WTC11 (cell line): ENCODE data around the gene USP38. TPM values are rescaled to one million over a fixed set of nuclear protein-coding genes. Genes with fewer than 3 reads are reported as not detected.

Experiments used
- ATAC-seq: fragments of 200-7000 bp; cut with Tn5 transposase; 2 replicates; pipeline ENCODE4 v1.10.0; 2021; ENCODE audit warnings: mild to moderate bottlenecking, moderate library complexity
- CTCF ChIA-PET: fragments of 300-600 bp; sonication (Branson Sonifier 250); formaldehyde crosslinking; loops from one replicate; lab custom pipeline; 2021; ENCODE audit warnings: antibody characterized with exemption; lab: Charles Lee
- POLR2A ChIA-PET: fragments of 350-600 bp; sonication (Branson Sonifier 250); formaldehyde crosslinking; loops from one replicate; lab custom pipeline; 2021; ENCODE audit warnings: antibody characterized with exemption; lab: Charles Lee
- DNase-seq: peaks from one replicate; pipeline ENCODE4 v3.0.0; 2021; ENCODE audit warnings: low spot score
- H3K27ac Mint-ChIP-seq: 2 replicates; pipeline ENCODE4 v1.8.0; 2021; ENCODE audit warnings: mixed read lengths
- H3K27me3 Mint-ChIP-seq: 2 replicates; pipeline ENCODE4 v1.8.0; 2021; ENCODE audit warnings: low read depth, mild to moderate bottlenecking, moderate library complexity, mixed read lengths
- H3K36me3 Mint-ChIP-seq: 2 replicates; pipeline ENCODE4 v1.8.0; 2021; ENCODE audit warnings: mixed read lengths
- H3K4me1 Mint-ChIP-seq: 2 replicates; pipeline ENCODE4 v1.8.0; 2022; ENCODE audit warnings: mixed read lengths
- H3K4me3 Mint-ChIP-seq: 2 replicates; pipeline ENCODE4 v1.8.0; 2021; ENCODE audit warnings: mild to moderate bottlenecking, moderate library complexity, mixed read lengths
- H3K9me3 Mint-ChIP-seq: 2 replicates; pipeline ENCODE4 v1.8.0; 2021; ENCODE audit warnings: mixed read lengths
- EMX1 ChIP-seq: fragments of 250-450 bp; sonication (Bioruptor Pico); IDR thresholded peaks from 2 replicates; pipeline ENCODE4 v1.8.0; 2021; ENCODE audit warnings: mild to moderate bottlenecking
- JAZF1 ChIP-seq: fragments of 250-450 bp; sonication (Bioruptor Pico); IDR thresholded peaks from 2 replicates; pipeline ENCODE4 v1.9.0; 2021; ENCODE audit warnings: moderate library complexity, mild to moderate bottlenecking, inconsistent platforms
- KAT7 ChIP-seq: sonication (generic); formaldehyde crosslinking; IDR thresholded peaks from 2 replicates; pipeline ENCODE4 v1.8.1; 2023; ENCODE audit warnings: missing genetic modification reagents, mild to moderate bottlenecking, borderline replicate concordance
- RELA ChIP-seq: sonication (generic); formaldehyde crosslinking; IDR thresholded peaks from 2 replicates; pipeline ENCODE4 v1.8.1; 2022; ENCODE audit warnings: missing genetic modification reagents, mild to moderate bottlenecking, borderline replicate concordance
- RORB ChIP-seq: fragments of 250-450 bp; sonication (Bioruptor Pico); IDR thresholded peaks from 2 replicates; pipeline ENCODE4 v1.9.0; 2021; ENCODE audit warnings: mild to moderate bottlenecking
- SMAD3 ChIP-seq: sonication (generic); formaldehyde crosslinking; IDR thresholded peaks from 2 replicates; pipeline ENCODE4 v1.8.0; 2022; ENCODE audit warnings: missing genetic modification reagents, mild to moderate bottlenecking, borderline replicate concordance
- TCF7 ChIP-seq: sonication (generic); formaldehyde crosslinking; IDR thresholded peaks from 2 replicates; pipeline ENCODE4 v1.8.0; 2022; ENCODE audit warnings: mild to moderate bottlenecking, low read depth, missing genetic modification reagents, moderate library complexity
- ZBTB21 ChIP-seq: sonication (generic); formaldehyde crosslinking; IDR thresholded peaks from 2 replicates; pipeline ENCODE4 v1.8.1; 2023; ENCODE audit warnings: mild to moderate bottlenecking, missing genetic modification reagents, borderline replicate concordance
- ZNF121 ChIP-seq: sonication (generic); formaldehyde crosslinking; IDR thresholded peaks from 2 replicates; pipeline ENCODE4 v1.8.0; 2023; ENCODE audit warnings: missing genetic modification reagents
- ZNF263 ChIP-seq: sonication (generic); formaldehyde crosslinking; IDR thresholded peaks from 2 replicates; pipeline ENCODE4 v1.8.1; 2022; ENCODE audit warnings: low read depth, mild to moderate bottlenecking, moderate library complexity, missing genetic modification reagents
- ZNF396 ChIP-seq: fragments of 250-450 bp; sonication (Bioruptor Pico); IDR thresholded peaks from 2 replicates; pipeline ENCODE4 v1.8.0; 2021; ENCODE audit warnings: mild to moderate bottlenecking, moderate library complexity, borderline replicate concordance
- ZNF416 ChIP-seq: fragments of 250-450 bp; sonication (Bioruptor Pico); IDR thresholded peaks from 2 replicates; pipeline ENCODE4 v1.9.0; 2021; ENCODE audit warnings: mild to moderate bottlenecking, inconsistent platforms
- ZNF423 ChIP-seq: fragments of 250-450 bp; sonication (Bioruptor Pico); IDR thresholded peaks from 2 replicates; pipeline ENCODE4 v2.1.2; 2022; ENCODE audit warnings: mild to moderate bottlenecking, moderate library complexity
- total RNA-seq: library from RNA; stranded (reverse); gene quantifications from 3 replicates; pipeline ENCODE4 v1.2.3, GENCODE V29; 2021
- TF ChIP-seq, protein P1 (sequence below): sonication (generic); formaldehyde crosslinking; IDR thresholded peaks from 2 replicates; pipeline ENCODE4 v1.8.0; 2022; ENCODE audit warnings: missing genetic modification reagents
- TF ChIP-seq, protein P2 (sequence below): sonication (generic); formaldehyde crosslinking; IDR thresholded peaks from 2 replicates; pipeline ENCODE4 v1.8.0; 2022; ENCODE audit warnings: mild to moderate bottlenecking, missing genetic modification reagents
- TF ChIP-seq, protein P3 (sequence below): sonication (generic); formaldehyde crosslinking; IDR thresholded peaks from 2 replicates; pipeline ENCODE4 v1.8.1; 2022; ENCODE audit warnings: mild to moderate bottlenecking, moderate library complexity, missing genetic modification reagents
- TF ChIP-seq, protein P4 (sequence below): sonication (generic); formaldehyde crosslinking; IDR thresholded peaks from 2 replicates; pipeline ENCODE4 v1.8.0; 2022; ENCODE audit warnings: mild to moderate bottlenecking, missing genetic modification reagents
- TF ChIP-seq, protein P5 (sequence below): sonication (generic); formaldehyde crosslinking; IDR thresholded peaks from 2 replicates; pipeline ENCODE4 v1.8.1; 2022; ENCODE audit warnings: mild to moderate bottlenecking, missing genetic modification reagents, moderate library complexity, borderline replicate concordance
- TF ChIP-seq, protein P6 (sequence below): fragments of 250-450 bp; sonication (Bioruptor Pico); conservative IDR thresholded peaks from 2 replicates; pipeline ENCODE4 v1.9.0; 2021; ENCODE audit warnings: mild to moderate bottlenecking
- TF ChIP-seq, protein P7 (sequence below): sonication (generic); formaldehyde crosslinking; conservative IDR thresholded peaks from 2 replicates; pipeline ENCODE4 v1.8.1; 2022; ENCODE audit warnings: mild to moderate bottlenecking, missing genetic modification reagents

USP38 gene
- total RNA-seq, 1 experiment from 2014 or later: 10.3 TPM

DNA sequence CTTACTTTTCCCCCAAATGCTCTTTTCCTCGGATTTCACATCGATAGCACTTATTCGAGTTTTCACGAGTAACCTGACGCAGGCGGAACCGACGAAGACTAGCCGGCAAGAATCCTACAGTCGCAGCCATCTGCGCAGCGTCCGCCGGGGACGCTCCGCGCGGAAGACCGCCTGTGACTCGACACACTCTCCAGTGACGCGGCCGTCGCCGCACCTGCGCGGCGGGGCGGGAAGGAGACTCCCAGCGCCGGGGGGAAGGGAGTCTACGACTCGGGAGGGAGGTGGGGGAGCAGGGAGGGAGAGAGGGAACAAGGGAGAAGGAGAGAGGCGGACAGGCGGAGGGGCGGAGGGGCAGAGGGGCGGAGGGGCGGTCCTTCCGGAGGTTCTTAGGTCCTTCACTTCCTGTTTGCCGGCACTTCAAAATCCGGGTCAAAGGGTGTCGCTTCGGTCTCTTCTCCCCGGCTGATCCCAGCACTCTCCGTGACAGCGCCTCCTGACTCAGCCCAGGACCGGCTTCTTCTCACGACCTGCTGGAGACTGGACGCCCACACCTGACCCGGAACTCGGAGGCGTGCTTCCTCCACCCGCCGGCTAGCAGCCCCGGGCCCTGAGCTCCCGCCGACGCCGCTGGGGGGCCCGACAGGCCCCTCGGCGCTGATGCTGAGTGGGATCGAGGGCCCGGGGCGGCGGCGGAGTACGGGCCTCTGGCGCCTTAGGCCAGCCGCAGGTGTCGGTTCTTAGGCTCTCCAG lies at the start of gene USP38 (continued):
- TF ChIP-seq, protein P1, sequence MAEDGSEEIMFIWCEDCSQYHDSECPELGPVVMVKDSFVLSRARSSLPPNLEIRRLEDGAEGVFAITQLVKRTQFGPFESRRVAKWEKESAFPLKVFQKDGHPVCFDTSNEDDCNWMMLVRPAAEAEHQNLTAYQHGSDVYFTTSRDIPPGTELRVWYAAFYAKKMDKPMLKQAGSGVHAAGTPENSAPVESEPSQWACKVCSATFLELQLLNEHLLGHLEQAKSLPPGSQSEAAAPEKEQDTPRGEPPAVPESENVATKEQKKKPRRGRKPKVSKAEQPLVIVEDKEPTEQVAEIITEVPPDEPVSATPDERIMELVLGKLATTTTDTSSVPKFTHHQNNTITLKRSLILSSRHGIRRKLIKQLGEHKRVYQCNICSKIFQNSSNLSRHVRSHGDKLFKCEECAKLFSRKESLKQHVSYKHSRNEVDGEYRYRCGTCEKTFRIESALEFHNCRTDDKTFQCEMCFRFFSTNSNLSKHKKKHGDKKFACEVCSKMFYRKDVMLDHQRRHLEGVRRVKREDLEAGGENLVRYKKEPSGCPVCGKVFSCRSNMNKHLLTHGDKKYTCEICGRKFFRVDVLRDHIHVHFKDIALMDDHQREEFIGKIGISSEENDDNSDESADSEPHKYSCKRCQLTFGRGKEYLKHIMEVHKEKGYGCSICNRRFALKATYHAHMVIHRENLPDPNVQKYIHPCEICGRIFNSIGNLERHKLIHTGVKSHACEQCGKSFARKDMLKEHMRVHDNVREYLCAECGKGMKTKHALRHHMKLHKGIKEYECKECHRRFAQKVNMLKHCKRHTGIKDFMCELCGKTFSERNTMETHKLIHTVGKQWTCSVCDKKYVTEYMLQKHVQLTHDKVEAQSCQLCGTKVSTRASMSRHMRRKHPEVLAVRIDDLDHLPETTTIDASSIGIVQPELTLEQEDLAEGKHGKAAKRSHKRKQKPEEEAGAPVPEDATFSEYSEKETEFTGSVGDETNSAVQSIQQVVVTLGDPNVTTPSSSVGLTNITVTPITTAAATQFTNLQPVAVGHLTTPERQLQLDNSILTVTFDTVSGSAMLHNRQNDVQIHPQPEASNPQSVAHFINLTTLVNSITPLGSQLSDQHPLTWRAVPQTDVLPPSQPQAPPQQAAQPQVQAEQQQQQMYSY (CRISPR knock-in tag): no peak
- TF ChIP-seq, protein P2, sequence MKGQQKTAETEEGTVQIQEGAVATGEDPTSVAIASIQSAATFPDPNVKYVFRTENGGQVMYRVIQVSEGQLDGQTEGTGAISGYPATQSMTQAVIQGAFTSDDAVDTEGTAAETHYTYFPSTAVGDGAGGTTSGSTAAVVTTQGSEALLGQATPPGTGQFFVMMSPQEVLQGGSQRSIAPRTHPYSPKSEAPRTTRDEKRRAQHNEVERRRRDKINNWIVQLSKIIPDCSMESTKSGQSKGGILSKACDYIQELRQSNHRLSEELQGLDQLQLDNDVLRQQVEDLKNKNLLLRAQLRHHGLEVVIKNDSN (CRISPR knock-in tag): peak; percentile 10; the same call in 1 of the 2 replicates
- TF ChIP-seq ZNF416 (no peak), KAT7 (CRISPR knock-in tag) (no peak; the same call in none of the 2 replicates)
- TF ChIP-seq, protein P3, sequence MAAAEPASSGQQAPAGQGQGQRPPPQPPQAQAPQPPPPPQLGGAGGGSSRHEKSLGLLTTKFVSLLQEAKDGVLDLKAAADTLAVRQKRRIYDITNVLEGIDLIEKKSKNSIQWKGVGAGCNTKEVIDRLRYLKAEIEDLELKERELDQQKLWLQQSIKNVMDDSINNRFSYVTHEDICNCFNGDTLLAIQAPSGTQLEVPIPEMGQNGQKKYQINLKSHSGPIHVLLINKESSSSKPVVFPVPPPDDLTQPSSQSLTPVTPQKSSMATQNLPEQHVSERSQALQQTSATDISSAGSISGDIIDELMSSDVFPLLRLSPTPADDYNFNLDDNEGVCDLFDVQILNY (CRISPR knock-in tag): 0 out of 2 replicates have a peak, but pooled peaks have one; percentile 16

DNA sequence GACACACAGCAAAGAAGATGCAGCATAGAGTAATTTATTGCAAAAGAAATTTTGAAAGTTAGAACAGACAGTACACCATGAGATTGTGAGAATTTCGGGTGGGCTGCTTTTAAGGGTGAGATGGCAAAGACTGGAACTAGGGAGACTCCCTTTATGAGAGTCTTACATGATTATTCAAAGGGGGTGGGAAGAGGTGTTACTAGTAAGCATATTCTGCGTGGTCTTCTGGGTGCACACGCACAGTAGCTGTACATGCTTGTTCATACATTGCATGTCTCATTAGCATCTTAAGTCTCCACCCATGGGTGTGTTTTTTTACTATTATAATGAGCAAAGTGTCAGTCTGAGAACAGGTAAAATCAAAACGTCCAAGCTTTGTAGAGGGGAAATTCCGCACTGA lies 49.4 kb upstream of the USP38 start:
- ATAC-seq: no peak
- ChIA-PET POLR2A (no interaction called here), CTCF (no interaction called here)
- H3K4me3 Mint-ChIP-seq: no peak overlapping the region
- H3K27me3 Mint-ChIP-seq: no peaks in the 10 kb centered on the region
- H3K4me1 Mint-ChIP-seq: no peaks in the 10 kb centered on the region
- no peak overlapping the region for H3K27ac Mint-ChIP-seq
- H3K9me3 Mint-ChIP-seq: 0 out of 2 replicates have a peak, but pooled peaks cover 8% of the 10 kb centered on the region
- DNase-seq: no peak
- TF ChIP-seq ZNF263: no peak
- no peak for TF ChIP-seq RORB
- TF ChIP-seq, protein P4, sequence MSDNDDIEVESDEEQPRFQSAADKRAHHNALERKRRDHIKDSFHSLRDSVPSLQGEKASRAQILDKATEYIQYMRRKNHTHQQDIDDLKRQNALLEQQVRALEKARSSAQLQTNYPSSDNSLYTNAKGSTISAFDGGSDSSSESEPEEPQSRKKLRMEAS (CRISPR knock-in tag): no peak
- no peak for TF ChIP-seq ZNF396 (CRISPR knock-in tag)
- no peak for TF ChIP-seq SMAD3 (CRISPR knock-in tag)
- TF ChIP-seq ZNF423 (CRISPR knock-in tag): no peak
- TF ChIP-seq TCF7: no peak
- no peak for TF ChIP-seq EMX1 (CRISPR knock-in tag)
- TF ChIP-seq, protein P5, sequence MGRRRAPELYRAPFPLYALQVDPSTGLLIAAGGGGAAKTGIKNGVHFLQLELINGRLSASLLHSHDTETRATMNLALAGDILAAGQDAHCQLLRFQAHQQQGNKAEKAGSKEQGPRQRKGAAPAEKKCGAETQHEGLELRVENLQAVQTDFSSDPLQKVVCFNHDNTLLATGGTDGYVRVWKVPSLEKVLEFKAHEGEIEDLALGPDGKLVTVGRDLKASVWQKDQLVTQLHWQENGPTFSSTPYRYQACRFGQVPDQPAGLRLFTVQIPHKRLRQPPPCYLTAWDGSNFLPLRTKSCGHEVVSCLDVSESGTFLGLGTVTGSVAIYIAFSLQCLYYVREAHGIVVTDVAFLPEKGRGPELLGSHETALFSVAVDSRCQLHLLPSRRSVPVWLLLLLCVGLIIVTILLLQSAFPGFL (CRISPR knock-in tag): no peak
- TF ChIP-seq, protein P6, sequence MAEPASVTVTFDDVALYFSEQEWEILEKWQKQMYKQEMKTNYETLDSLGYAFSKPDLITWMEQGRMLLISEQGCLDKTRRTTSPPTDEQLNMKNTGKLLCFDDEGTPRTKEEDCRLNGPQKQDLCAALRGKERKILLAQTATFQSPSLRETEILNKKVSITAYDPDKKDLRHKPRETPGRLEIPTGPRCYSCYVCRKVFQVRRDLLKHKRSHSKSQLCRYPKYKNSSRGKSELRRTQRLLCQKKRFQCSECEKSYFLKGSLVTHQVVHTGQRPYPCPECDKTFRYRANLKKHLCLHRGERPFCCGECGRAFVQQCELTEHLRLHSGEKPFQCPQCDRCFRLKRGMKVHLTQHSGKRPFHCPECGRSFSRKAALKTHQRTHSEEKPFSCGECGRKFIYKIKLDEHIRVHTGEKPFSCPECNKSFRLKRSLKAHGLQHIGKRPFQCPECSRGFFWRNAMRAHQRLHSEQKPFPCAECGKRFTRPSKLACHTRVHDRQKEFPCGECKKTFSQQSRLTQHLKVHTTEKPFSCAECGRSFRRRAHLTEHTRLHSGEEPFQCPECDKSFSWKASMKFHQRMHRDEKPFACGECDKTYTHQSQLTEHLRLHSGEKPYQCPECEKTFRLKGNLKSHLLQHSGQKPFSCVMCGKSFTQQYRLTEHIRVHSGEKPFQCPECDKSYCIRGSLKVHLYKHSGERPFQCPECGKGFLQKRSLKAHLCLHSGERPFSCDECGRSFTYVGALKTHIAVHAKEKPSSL (CRISPR knock-in tag): no peak
- TF ChIP-seq ZBTB21 (CRISPR knock-in tag): no peak
- TF ChIP-seq, protein P7, sequence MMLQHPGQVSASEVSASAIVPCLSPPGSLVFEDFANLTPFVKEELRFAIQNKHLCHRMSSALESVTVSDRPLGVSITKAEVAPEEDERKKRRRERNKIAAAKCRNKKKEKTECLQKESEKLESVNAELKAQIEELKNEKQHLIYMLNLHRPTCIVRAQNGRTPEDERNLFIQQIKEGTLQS (CRISPR knock-in tag): no peak
- no peak for TF ChIP-seq JAZF1
- TF ChIP-seq RELA: no peak
- TF ChIP-seq ZNF121 (CRISPR knock-in tag): no peak
- H3K36me3 Mint-ChIP-seq: no peaks in the 10 kb centered on the region
